GM23338 (cell line): ENCODE measurements around the gene ARPC2.

Experiments
- CREB1 ChIP-seq: fragments of 250-450 bp; sonication (Bioruptor Pico); IDR thresholded peaks from 2 replicates; pipeline ENCODE4 v1.5.0; 2020; ENCODE audit warnings: low read depth, mild to moderate bottlenecking, moderate library complexity
- CTCF ChIP-seq, 2 experiments: fragments of 200-600 bp in 1 of 2; sonication (generic) in 1 of 2; conservative IDR thresholded peaks; 2 replicates each; pipeline versions ENCODE4 v1.5.1 to v1.6.1; 2016 to 2017; ENCODE audit warnings: antibody characterized with exemption in 2 of 2, low read depth in 2 of 2, mild to moderate bottlenecking in 2 of 2, moderate library complexity in 1 of 2
- EZH2 ChIP-seq: fragments of 200-600 bp; sonication (generic); IDR thresholded peaks from one replicate; pipeline ENCODE4 v1.8.0; 2017; ENCODE audit warnings: antibody characterized with exemption, mild to moderate bottlenecking, low read depth; ENCODE audit not compliant: unreplicated experiment
- EZH2phosphoT487 ChIP-seq: fragments of 200-600 bp; sonication (generic); IDR thresholded peaks from one replicate; pipeline ENCODE4 v1.8.1; 2018; ENCODE audit warnings: antibody characterized with exemption; ENCODE audit not compliant: unreplicated experiment
- NANOG ChIP-seq: IDR thresholded peaks from 2 replicates; pipeline ENCODE4 v1.6.1; 2016; ENCODE audit warnings: antibody characterized with exemption, borderline replicate concordance
- POLR2AphosphoS5 ChIP-seq: IDR thresholded peaks from 2 replicates; pipeline ENCODE4 v1.6.1; 2016; ENCODE audit warnings: antibody characterized with exemption, low read depth
- TF ChIP-seq, protein P1 (sequence below): IDR thresholded peaks from one replicate; pipeline ENCODE4 v1.6.1; 2018; ENCODE audit warnings: antibody characterized with exemption; ENCODE audit not compliant: unreplicated experiment
- TF ChIP-seq, protein P2 (sequence below): IDR thresholded peaks from 2 replicates; pipeline ENCODE4 v1.6.1; 2016; ENCODE audit warnings: antibody characterized with exemption

GRCh38 chr2:218253232-218253625 is 36.2 kb downstream of the ARPC2 start:
- TF ChIP-seq CTCF (conservative IDR thresholded peaks at IDR 0.05; ENCODE audit: low read depth in 2 of 2) (no peak), POLR2AphosphoS5 (no peak), EZH2phosphoT487 (no peak), EZH2 (no peak), CREB1 (CRISPR knock-in tag) (no peak), NANOG (no peak)
- TF ChIP-seq, protein P1, sequence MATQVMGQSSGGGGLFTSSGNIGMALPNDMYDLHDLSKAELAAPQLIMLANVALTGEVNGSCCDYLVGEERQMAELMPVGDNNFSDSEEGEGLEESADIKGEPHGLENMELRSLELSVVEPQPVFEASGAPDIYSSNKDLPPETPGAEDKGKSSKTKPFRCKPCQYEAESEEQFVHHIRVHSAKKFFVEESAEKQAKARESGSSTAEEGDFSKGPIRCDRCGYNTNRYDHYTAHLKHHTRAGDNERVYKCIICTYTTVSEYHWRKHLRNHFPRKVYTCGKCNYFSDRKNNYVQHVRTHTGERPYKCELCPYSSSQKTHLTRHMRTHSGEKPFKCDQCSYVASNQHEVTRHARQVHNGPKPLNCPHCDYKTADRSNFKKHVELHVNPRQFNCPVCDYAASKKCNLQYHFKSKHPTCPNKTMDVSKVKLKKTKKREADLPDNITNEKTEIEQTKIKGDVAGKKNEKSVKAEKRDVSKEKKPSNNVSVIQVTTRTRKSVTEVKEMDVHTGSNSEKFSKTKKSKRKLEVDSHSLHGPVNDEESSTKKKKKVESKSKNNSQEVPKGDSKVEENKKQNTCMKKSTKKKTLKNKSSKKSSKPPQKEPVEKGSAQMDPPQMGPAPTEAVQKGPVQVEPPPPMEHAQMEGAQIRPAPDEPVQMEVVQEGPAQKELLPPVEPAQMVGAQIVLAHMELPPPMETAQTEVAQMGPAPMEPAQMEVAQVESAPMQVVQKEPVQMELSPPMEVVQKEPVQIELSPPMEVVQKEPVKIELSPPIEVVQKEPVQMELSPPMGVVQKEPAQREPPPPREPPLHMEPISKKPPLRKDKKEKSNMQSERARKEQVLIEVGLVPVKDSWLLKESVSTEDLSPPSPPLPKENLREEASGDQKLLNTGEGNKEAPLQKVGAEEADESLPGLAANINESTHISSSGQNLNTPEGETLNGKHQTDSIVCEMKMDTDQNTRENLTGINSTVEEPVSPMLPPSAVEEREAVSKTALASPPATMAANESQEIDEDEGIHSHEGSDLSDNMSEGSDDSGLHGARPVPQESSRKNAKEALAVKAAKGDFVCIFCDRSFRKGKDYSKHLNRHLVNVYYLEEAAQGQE = no peak
- TF ChIP-seq, protein P2, sequence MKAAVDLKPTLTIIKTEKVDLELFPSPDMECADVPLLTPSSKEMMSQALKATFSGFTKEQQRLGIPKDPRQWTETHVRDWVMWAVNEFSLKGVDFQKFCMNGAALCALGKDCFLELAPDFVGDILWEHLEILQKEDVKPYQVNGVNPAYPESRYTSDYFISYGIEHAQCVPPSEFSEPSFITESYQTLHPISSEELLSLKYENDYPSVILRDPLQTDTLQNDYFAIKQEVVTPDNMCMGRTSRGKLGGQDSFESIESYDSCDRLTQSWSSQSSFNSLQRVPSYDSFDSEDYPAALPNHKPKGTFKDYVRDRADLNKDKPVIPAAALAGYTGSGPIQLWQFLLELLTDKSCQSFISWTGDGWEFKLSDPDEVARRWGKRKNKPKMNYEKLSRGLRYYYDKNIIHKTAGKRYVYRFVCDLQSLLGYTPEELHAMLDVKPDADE = no peak
